ENCODE data around the gene TMEM229B. TPM values are rescaled to one million over a fixed set of nuclear protein-coding genes. Genes with fewer than 3 reads are reported as not detected.

Gene TMEM229B
- total RNA-seq, 4 donors from 2014 or later, result 1.5 to 3.3 (median 1.8) TPM

DNA sequence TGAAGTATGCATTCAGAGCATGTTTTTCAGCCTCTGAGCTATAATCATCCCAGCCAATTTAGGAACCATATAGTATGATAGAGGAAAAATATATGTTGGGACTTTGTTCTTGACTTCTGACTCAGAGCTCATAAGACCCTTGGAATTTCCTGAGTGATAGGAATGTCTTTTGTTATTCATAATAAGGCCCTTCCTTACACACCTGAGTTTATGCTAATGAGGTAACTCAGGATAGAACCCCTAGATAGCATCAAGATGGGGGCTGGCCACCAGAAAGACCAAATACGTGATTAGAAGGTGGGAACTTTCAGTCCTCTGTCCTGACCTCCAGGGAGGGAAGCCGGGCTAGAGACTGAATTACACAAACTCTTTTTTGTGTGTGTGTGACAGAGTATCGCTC, 44.1 kb downstream of the TMEM229B start:
- no peak for TF ChIP-seq POLR2A (IDR thresholded peaks at IDR 0.05)
- no peak for TF ChIP-seq EP300 (IDR thresholded peaks at IDR 0.05)
- TF ChIP-seq POLR2AphosphoS5 (IDR thresholded peaks at IDR 0.05), result no peak
- TF ChIP-seq, protein P1, sequence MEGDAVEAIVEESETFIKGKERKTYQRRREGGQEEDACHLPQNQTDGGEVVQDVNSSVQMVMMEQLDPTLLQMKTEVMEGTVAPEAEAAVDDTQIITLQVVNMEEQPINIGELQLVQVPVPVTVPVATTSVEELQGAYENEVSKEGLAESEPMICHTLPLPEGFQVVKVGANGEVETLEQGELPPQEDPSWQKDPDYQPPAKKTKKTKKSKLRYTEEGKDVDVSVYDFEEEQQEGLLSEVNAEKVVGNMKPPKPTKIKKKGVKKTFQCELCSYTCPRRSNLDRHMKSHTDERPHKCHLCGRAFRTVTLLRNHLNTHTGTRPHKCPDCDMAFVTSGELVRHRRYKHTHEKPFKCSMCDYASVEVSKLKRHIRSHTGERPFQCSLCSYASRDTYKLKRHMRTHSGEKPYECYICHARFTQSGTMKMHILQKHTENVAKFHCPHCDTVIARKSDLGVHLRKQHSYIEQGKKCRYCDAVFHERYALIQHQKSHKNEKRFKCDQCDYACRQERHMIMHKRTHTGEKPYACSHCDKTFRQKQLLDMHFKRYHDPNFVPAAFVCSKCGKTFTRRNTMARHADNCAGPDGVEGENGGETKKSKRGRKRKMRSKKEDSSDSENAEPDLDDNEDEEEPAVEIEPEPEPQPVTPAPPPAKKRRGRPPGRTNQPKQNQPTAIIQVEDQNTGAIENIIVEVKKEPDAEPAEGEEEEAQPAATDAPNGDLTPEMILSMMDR (IDR thresholded peaks at IDR 0.05), result no peak
- no peak for DNase-seq (ENCODE audit: low spot score in 2 of 2)
- Histone ChIP-seq H3K9me3 (no peaks in the 10 kb centered on the region), H3K27me3 (no peaks in the 10 kb centered on the region), H3K4me3 (no peak overlapping the region), H3K27ac (no peak overlapping the region), H3K4me1 (no peaks in the 10 kb centered on the region), H3K36me3 (no peaks in the 10 kb centered on the region)
- 89% methylated on average over 3 of the region's 3 CpGs for WGBS

- no peak for DNase-seq (ENCODE audit: low spot score in 2 of 2)
- 80% methylated on average over 8 of the region's 8 CpGs for WGBS
- H3K27me3 ChIP-seq, result no peaks in the 10 kb centered on the region
- H3K4me1 ChIP-seq, result no peaks in the 10 kb centered on the region
- H3K9me3 ChIP-seq, result no peaks in the 10 kb centered on the region
- TF ChIP-seq EP300 (IDR thresholded peaks at IDR 0.05) (no peak), POLR2A (IDR thresholded peaks at IDR 0.05) (no peak), POLR2AphosphoS5 (IDR thresholded peaks at IDR 0.05) (no peak)
- TF ChIP-seq, protein P1 (IDR thresholded peaks at IDR 0.05), result no peak
- no peak overlapping the region for H3K4me3 ChIP-seq
- no peak overlapping the region for H3K27ac ChIP-seq
- no peaks in the 10 kb centered on the region for H3K36me3 ChIP-seq
Observed at GRCh38 chr14:67442139-67442906, 46.2 kb downstream of the TMEM229B start.

- no peak for DNase-seq (ENCODE audit: low spot score in 2 of 2)
- H3K9me3 ChIP-seq, result no peaks in the 10 kb centered on the region
- no peak overlapping the region for H3K4me3 ChIP-seq
- H3K27ac ChIP-seq, result no peak overlapping the region
- H3K4me1 ChIP-seq, result no peaks in the 10 kb centered on the region
- H3K36me3 ChIP-seq, result no peaks in the 10 kb centered on the region
- 88% methylated on average over 8 of the region's 8 CpGs for WGBS
- TF ChIP-seq EP300 (IDR thresholded peaks at IDR 0.05), result no peak
- no peak for TF ChIP-seq POLR2AphosphoS5 (IDR thresholded peaks at IDR 0.05)
- TF ChIP-seq, protein P1 (IDR thresholded peaks at IDR 0.05), result no peak
- no peak for TF ChIP-seq POLR2A (IDR thresholded peaks at IDR 0.05)
- peaks cover 2% of the 10 kb centered on the region for H3K27me3 ChIP-seq
Observed at GRCh38 chr14:67441672-67442071, 46.8 kb downstream of the TMEM229B start.

- peaks cover 6% of the 10 kb centered on the region for H3K27me3 ChIP-seq
- 71% methylated on average over 1 of the region's 2 CpGs for whole genome bisulfite sequencing
- H3K36me3 ChIP-seq, result no peaks in the 10 kb centered on the region
- TF ChIP-seq, protein P1 (IDR thresholded peaks at IDR 0.05), result no peak
- TF ChIP-seq EP300 (IDR thresholded peaks at IDR 0.05) (no peak), POLR2AphosphoS5 (IDR thresholded peaks at IDR 0.05) (no peak), POLR2A (IDR thresholded peaks at IDR 0.05) (no peak)
- no peak overlapping the region for H3K27ac ChIP-seq
- no peak for DNase-seq (ENCODE audit: low spot score in 2 of 2)
- no peaks in the 10 kb centered on the region for H3K9me3 ChIP-seq
- H3K4me3 ChIP-seq, result no peak overlapping the region
- H3K4me1 ChIP-seq, result no peaks in the 10 kb centered on the region
Observed at GRCh38 chr14:67441256-67441655, 47.3 kb downstream of the TMEM229B start.

DNA sequence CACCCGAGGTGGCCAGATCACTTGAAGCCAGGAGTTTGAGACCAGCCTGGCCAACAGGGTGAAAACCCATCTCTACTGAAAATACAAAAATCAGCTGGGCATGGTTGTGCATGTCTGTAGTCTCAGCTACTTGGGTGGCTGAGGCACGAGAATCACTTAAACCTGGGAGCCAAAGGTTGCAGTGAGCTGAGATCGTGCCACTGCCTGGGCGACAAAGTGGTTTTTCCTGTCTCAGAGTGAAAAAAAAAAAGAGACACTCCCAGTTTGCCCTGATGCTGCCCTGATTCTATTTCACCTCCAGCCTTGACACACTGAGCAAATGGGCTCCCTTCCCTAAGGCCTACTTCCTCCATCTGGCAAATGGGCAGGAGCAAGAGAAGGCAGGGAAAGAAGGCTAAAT, 48.0 kb downstream of the TMEM229B start:
- no peak for DNase-seq (ENCODE audit: low spot score in 2 of 2)
- no peak overlapping the region for H3K27ac ChIP-seq

More for the DNA sequence above, 48.0 kb downstream of the TMEM229B start:
- 41% methylated on average over 4 of the region's 4 CpGs for WGBS
- Histone ChIP-seq H3K36me3 (no peaks in the 10 kb centered on the region), H3K9me3 (no peaks in the 10 kb centered on the region), H3K4me3 (no peak overlapping the region), H3K27me3 (peaks cover 7% of the 10 kb centered on the region), H3K4me1 (no peaks in the 10 kb centered on the region)
- TF ChIP-seq POLR2AphosphoS5 (IDR thresholded peaks at IDR 0.05) (no peak), EP300 (IDR thresholded peaks at IDR 0.05) (no peak), POLR2A (IDR thresholded peaks at IDR 0.05) (no peak)
- TF ChIP-seq, protein P1 (IDR thresholded peaks at IDR 0.05), result no peak

Data from suprapubic skin (tissue), 4 donors.